Measurements from ENCODE around the gene USH2A.

GRCh38 chr1:215731699-215732098, 691.5 kb downstream of the USH2A start:
- no peak for TF ChIP-seq JUN (IDR thresholded peaks at IDR 0.05)
- no peak for TF ChIP-seq EP300 (IDR thresholded peaks at IDR 0.05)
- TF ChIP-seq, protein P1, sequence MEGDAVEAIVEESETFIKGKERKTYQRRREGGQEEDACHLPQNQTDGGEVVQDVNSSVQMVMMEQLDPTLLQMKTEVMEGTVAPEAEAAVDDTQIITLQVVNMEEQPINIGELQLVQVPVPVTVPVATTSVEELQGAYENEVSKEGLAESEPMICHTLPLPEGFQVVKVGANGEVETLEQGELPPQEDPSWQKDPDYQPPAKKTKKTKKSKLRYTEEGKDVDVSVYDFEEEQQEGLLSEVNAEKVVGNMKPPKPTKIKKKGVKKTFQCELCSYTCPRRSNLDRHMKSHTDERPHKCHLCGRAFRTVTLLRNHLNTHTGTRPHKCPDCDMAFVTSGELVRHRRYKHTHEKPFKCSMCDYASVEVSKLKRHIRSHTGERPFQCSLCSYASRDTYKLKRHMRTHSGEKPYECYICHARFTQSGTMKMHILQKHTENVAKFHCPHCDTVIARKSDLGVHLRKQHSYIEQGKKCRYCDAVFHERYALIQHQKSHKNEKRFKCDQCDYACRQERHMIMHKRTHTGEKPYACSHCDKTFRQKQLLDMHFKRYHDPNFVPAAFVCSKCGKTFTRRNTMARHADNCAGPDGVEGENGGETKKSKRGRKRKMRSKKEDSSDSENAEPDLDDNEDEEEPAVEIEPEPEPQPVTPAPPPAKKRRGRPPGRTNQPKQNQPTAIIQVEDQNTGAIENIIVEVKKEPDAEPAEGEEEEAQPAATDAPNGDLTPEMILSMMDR (IDR thresholded peaks at IDR 0.05): no peak
- no peak for TF ChIP-seq EHMT2 (IDR thresholded peaks at IDR 0.05; ENCODE audit: low read depth)
- TF ChIP-seq, protein P2, sequence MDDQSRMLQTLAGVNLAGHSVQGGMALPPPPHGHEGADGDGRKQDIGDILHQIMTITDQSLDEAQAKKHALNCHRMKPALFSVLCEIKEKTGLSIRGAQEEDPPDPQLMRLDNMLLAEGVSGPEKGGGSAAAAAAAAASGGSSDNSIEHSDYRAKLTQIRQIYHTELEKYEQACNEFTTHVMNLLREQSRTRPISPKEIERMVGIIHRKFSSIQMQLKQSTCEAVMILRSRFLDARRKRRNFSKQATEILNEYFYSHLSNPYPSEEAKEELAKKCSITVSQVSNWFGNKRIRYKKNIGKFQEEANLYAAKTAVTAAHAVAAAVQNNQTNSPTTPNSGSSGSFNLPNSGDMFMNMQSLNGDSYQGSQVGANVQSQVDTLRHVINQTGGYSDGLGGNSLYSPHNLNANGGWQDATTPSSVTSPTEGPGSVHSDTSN (IDR thresholded peaks at IDR 0.05): no peak
- no peak for TF ChIP-seq CHD4 (IDR thresholded peaks at IDR 0.05; ENCODE audit: borderline replicate concordance)
- no peak for TF ChIP-seq RAD21 (conservative IDR thresholded peaks at IDR 0.05 in 1 of 2, IDR thresholded peaks at IDR 0.05 in 1 of 2)
- TF ChIP-seq USF2 (IDR thresholded peaks at IDR 0.05): no peak
- no peak for TF ChIP-seq NPAS2 (CRISPR knock-in tag; IDR thresholded peaks at IDR 0.05; ENCODE audit: borderline replicate concordance)
- no peak for TF ChIP-seq RCOR1 (IDR thresholded peaks at IDR 0.05; ENCODE audit: low read depth, low read length)
- no peak for TF ChIP-seq MYC (IDR thresholded peaks at IDR 0.05; ENCODE audit: borderline replicate concordance, low read length)
- TF ChIP-seq, protein P3, sequence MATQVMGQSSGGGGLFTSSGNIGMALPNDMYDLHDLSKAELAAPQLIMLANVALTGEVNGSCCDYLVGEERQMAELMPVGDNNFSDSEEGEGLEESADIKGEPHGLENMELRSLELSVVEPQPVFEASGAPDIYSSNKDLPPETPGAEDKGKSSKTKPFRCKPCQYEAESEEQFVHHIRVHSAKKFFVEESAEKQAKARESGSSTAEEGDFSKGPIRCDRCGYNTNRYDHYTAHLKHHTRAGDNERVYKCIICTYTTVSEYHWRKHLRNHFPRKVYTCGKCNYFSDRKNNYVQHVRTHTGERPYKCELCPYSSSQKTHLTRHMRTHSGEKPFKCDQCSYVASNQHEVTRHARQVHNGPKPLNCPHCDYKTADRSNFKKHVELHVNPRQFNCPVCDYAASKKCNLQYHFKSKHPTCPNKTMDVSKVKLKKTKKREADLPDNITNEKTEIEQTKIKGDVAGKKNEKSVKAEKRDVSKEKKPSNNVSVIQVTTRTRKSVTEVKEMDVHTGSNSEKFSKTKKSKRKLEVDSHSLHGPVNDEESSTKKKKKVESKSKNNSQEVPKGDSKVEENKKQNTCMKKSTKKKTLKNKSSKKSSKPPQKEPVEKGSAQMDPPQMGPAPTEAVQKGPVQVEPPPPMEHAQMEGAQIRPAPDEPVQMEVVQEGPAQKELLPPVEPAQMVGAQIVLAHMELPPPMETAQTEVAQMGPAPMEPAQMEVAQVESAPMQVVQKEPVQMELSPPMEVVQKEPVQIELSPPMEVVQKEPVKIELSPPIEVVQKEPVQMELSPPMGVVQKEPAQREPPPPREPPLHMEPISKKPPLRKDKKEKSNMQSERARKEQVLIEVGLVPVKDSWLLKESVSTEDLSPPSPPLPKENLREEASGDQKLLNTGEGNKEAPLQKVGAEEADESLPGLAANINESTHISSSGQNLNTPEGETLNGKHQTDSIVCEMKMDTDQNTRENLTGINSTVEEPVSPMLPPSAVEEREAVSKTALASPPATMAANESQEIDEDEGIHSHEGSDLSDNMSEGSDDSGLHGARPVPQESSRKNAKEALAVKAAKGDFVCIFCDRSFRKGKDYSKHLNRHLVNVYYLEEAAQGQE (IDR thresholded peaks at IDR 0.05): no peak
